Measurements from ENCODE around the gene ANKMY2.

Gene ANKMY2

DNA sequence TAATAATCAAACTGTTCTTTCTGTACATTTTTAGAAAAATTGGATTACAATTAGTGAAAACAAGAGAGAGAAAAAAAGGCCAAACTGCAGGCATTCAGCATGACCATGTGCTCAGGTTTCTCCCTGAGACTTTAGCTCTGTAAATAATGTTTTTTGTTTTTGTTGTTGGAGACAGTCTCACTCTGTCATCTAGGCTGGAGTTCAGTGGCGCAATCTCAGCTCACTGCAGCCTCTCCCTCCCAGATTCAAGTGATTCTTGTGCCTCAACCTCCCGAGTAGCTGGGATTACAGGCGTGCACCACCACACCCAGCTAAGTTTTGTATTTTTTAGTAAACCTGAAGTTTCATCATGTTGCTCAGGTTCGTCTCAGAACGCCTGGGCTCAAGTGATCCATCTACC is 23.4 kb upstream of the ANKMY2 start:
- TF ChIP-seq, protein P1, sequence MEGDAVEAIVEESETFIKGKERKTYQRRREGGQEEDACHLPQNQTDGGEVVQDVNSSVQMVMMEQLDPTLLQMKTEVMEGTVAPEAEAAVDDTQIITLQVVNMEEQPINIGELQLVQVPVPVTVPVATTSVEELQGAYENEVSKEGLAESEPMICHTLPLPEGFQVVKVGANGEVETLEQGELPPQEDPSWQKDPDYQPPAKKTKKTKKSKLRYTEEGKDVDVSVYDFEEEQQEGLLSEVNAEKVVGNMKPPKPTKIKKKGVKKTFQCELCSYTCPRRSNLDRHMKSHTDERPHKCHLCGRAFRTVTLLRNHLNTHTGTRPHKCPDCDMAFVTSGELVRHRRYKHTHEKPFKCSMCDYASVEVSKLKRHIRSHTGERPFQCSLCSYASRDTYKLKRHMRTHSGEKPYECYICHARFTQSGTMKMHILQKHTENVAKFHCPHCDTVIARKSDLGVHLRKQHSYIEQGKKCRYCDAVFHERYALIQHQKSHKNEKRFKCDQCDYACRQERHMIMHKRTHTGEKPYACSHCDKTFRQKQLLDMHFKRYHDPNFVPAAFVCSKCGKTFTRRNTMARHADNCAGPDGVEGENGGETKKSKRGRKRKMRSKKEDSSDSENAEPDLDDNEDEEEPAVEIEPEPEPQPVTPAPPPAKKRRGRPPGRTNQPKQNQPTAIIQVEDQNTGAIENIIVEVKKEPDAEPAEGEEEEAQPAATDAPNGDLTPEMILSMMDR (IDR thresholded peaks at IDR 0.05; ENCODE audit: poor library complexity, severe bottlenecking) = no peak
- peak overlapping the region; percentile 81 for H3K27ac ChIP-seq (ENCODE audit: poor library complexity, severe bottlenecking)
- no peak overlapping the region for H3K4me3 ChIP-seq (ENCODE audit: severe bottlenecking)
- ATAC-seq (ENCODE audit: low read depth) (no peak), DNase-seq (ENCODE audit: low spot score) (no peak)
- H3K27me3 ChIP-seq (ENCODE audit: insufficient read depth, poor library complexity, severe bottlenecking) = no peaks in the 10 kb centered on the region
- peaks cover 28% of the 10 kb centered on the region for H3K4me1 ChIP-seq (ENCODE audit: insufficient read depth, poor library complexity, severe bottlenecking)
- H3K36me3 ChIP-seq (ENCODE audit: low read depth) = peaks cover 56% of the 10 kb centered on the region
- no peaks in the 10 kb centered on the region for H3K9me3 ChIP-seq (ENCODE audit: severe bottlenecking)

DNA sequence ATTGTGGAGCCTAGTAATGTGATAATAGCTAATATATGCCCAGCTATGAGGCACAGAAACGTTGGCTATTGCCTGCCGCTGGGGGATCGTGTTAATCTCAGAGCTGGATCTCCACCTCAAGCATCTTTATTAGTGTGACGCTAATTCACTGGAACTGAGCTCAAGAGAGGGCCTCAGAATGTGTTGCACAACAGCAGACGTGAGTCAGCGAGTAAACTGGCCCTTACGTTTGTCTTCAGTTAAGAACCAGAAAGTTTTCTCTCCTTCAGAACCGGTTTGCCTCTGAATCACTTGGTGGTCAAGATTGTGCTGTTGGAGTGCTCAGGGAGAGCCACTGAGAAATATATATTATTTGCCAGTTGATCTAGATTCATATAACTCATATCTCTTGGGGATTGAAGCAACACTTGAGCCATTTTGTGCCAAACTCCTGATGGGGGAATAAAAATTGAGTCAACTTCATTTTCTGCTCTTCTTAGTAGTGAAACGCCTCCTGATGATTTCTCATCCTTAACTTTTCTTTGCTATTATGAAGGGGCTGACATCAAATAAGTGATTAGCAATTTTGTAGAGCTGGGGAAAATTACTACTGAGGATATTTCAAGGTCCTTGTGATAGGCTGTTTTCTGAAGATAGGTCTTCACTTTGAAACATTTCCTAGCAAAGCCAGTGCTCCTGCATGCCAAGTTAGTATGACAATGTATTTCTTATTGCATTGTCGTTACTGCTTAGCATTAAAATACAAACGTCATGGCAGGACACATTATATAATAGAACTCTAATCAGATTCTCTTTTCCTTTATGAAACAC is 22.7 kb upstream of the ANKMY2 start:
- TF ChIP-seq, protein P1 (IDR thresholded peaks at IDR 0.05; ENCODE audit: poor library complexity, severe bottlenecking) = peak; percentile 28
- ATAC-seq (ENCODE audit: low read depth) (peak; percentile 97), DNase-seq (ENCODE audit: low spot score) (peak; percentile 83)
- Histone ChIP-seq H3K9me3 (ENCODE audit: severe bottlenecking) (no peaks in the 10 kb centered on the region), H3K4me3 (ENCODE audit: severe bottlenecking) (no peak overlapping the region), H3K36me3 (ENCODE audit: low read depth) (peaks cover 49% of the 10 kb centered on the region), H3K4me1 (ENCODE audit: insufficient read depth, poor library complexity, severe bottlenecking) (peaks cover 28% of the 10 kb centered on the region), H3K27me3 (ENCODE audit: insufficient read depth, poor library complexity, severe bottlenecking) (no peaks in the 10 kb centered on the region), H3K27ac (ENCODE audit: poor library complexity, severe bottlenecking) (peak overlapping the region; percentile 81)

DNA sequence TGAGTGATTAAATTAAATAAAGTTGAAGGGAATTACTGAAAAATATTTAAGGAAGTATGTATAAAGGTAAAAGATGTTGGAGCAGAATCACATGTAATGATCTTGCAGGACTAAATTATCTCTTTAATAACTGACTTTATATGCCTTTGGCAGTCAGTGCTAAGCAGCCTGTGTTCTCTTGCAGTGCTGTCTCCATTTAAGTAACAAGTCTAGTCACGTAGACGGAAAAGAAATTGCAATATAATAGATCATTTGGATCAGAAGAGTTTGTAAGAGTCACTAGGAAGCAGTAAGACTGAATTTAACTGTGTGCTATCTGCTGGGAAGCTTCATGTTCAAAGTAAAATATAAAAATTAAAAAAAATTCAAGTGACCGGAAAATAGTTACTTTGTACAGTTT is 21.8 kb upstream of the ANKMY2 start:
- Histone ChIP-seq H3K9me3 (ENCODE audit: severe bottlenecking) (no peaks in the 10 kb centered on the region), H3K4me1 (ENCODE audit: insufficient read depth, poor library complexity, severe bottlenecking) (peaks cover 28% of the 10 kb centered on the region), H3K27me3 (ENCODE audit: insufficient read depth, poor library complexity, severe bottlenecking) (no peaks in the 10 kb centered on the region), H3K36me3 (ENCODE audit: low read depth) (peaks cover 48% of the 10 kb centered on the region), H3K4me3 (ENCODE audit: severe bottlenecking) (no peak overlapping the region), H3K27ac (ENCODE audit: poor library complexity, severe bottlenecking) (peak overlapping the region; percentile 81)
- DNase-seq (ENCODE audit: low spot score) (no peak), ATAC-seq (ENCODE audit: low read depth) (no peak)
- TF ChIP-seq, protein P1 (IDR thresholded peaks at IDR 0.05; ENCODE audit: poor library complexity, severe bottlenecking) = no peak

DNA sequence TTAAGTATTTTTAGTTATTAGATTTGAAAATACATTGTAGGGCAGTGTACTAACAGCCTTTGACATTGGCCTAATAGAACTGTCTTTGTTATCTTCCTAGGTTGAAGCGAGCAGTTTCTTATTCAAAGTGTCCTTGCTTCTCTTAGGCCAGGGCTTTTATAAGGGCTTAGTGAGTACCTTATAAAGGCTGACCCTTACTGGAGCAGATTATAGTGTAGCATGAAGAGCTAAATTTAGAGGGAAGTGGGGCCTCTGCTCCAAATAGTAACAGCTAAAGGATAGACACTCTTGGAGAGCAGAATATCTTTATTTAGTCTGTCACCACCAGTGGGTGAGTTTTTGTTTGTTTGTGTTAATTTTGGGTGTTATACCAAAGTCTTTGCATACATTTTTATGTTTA is 16.4 kb upstream of the ANKMY2 start:
- H3K27ac ChIP-seq (ENCODE audit: poor library complexity, severe bottlenecking) = no peak overlapping the region
- no peaks in the 10 kb centered on the region for H3K27me3 ChIP-seq (ENCODE audit: insufficient read depth, poor library complexity, severe bottlenecking)
- H3K4me1 ChIP-seq (ENCODE audit: insufficient read depth, poor library complexity, severe bottlenecking) = peaks cover 29% of the 10 kb centered on the region
- no peak for ATAC-seq (ENCODE audit: low read depth)
- no peak overlapping the region for H3K4me3 ChIP-seq (ENCODE audit: severe bottlenecking)
- no peaks in the 10 kb centered on the region for H3K9me3 ChIP-seq (ENCODE audit: severe bottlenecking)
- DNase-seq (ENCODE audit: low spot score) = no peak
- H3K36me3 ChIP-seq (ENCODE audit: low read depth) = peaks cover 18% of the 10 kb centered on the region
- TF ChIP-seq, protein P1 (IDR thresholded peaks at IDR 0.05; ENCODE audit: poor library complexity, severe bottlenecking) = no peak

All from RWPE2 (cell line).